ENCODE measurements around the gene PA2G4.
"Not testable (repeated sequence)": the region's sequence is repeated elsewhere in the genome, so short reads cannot be mapped to it uniquely, and the experiment has no call there.

DNA sequence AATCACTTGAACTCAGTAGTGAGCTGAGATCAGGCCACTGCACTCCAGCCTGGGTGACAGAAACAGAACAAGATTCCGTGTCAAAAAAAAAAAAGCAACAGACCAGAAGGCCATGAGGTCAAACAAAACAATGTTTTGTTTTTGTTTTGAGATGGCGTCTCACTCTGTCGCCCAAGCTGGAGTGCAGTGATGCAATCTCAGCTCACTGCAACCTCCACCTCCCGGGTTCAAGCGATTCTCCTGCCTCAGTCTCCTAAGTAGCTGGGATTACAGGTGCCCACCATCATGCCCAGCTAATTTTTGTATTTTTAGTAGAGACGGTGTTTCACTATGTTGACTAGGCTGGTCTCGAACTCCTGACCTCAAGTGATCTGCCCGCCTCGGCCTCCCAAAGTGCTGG is 26.4 kb upstream of the PA2G4 start:
- not testable (repeated sequence) for TF ChIP-seq POLR2A, POU2F2, POLR2AphosphoS5, SPI1 (IDR thresholded peaks at IDR 0.05; ENCODE audit: low read depth, low read length)
